NCI-H1048 (cell line): ENCODE measurements around the gene ITGA1.
"Not testable (repeated sequence)": the region's sequence is repeated elsewhere in the genome, so short reads cannot be mapped to it uniquely, and the experiment has no call there.

Experiments
- DNase-seq: peaks from one replicate; lab custom pipeline; 2025; lab: John Stamatoyannopoulos, UW

Gene ITGA1

DNA sequence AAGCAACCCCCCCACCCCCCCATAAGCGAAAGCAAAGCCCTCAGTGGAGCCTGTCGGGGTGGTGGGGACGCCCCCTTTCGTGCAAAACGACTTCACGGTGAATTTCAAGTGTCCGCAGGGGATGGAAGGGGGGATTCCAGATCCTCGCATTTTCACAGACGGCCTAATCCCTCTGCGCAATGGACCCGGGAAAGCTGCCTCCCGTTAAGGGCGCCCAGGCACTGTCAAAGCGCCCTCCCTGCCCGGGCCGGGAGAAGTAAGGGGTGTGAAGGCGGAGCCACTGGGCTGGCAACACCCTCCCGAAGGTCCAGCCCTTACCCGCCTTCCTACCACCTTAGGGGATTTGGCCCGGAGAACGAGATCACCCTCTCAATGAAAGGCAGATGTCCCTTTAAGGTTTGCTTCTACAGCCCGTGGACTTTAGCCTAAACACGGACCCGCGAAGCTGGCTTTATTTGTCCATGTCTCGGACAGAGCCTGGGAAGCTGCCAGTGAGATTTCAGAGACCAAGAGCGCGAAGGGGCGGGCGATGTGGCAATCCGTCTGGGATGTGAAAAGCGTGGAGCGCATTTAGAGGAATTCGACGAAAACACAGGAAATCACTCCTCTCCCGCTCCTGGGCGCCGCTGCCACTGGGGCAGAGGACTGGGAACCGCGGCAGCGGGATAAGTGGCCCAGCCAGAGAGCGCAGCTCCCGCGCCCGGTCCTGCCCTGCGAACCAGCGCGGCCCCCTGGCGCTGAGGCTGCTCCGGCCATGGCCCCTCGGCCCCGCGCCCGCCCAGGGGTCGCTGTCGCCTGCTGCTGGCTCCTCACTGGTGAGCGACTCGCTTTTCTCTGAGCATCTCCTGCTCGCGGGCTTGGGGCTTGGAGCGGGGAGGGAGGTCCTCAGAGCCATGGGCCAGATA, at the start of gene ITGA1, which contains the start of gene PELO:
ITGA1 (plus strand) TSS at position 317 of the 905 bp plus-strand sequence; CDS start at position 755, 438 bp downstream.
PELO (plus strand) TSS at position 317 of the 905 bp plus-strand sequence. CDS start 12,479 bp downstream, outside the sequence.
- peak; percentile 36 for DNase-seq

DNA sequence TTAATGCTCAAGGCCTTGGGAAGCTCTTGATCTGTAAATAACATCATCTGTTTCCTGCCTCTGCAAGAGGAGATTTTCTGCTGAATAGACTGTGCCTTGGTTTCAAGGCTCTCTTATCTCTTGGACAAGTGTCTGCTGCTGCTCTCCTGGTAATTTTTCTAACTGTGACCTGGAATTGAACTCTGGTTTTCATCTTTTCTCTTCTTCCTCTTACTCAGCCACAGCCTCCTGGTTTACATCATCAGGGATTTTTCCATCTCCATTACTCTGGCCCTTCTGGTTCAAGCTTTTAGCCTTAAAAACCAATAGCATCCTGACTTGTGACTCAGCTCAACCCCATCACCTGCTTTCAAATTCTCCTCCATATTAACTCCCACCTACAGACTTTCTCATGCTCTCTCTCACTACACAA, 49.6 kb upstream of the ITGA1 start:
- DNase-seq, result no peak

DNA sequence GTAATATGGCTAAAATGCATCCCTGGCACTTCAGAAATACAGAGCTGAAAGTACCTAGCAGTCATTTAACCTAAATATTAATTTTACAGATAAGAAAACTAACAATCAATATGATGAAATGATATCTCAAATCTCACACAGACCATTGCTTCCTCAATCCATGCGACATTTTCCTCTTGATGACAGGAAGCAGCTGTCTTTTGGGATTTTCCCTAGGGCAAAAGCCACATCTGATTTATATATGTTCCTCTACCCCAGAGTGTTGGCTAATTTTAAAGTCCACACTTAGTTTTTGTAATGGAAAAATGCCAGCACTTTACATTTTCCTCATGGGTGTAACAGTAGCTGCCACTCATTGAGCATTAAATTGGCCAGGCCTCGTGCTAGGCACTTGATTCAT, 47.7 kb upstream of the ITGA1 start:
- DNase-seq, result no peak

DNA sequence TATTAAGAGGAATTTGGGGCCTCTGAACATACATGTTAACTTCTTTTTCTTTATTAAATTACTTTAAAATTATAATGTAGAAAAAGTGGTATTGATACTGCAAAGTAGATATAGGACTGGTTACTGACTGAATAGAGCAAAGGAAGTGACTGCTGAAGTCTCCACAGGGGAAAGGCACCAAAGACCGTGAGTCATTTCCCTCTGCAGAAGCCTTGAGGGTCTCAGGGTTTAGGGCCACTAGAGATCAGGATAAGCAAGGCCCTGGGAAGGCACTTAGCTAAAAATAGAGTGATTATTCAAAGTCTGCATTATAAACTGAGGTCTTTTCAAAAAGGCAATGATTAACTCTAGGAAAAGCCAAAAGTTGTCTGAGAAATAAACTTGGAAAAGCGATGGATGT, 44.7 kb upstream of the ITGA1 start:
- DNase-seq, result no peak

DNA sequence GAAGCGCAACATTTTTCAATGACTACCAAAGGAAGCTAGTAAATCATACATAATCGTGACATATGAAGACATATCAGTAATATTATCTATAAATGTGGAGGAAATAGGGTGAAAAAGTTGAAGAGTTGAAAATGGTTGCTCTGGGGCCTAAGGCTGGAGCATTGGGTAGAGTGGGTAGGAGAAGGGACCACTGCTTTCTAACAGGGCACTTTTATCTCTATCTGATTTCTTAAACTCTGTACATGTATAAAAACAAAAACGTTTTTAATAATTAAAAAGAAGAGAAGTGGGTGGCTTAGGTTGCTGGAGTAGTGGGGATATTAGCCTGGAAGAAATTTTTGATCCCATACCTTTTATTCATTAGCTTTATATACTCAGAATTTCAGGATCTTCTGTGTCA, 44.2 kb upstream of the ITGA1 start:
- DNase-seq, result no peak

DNA sequence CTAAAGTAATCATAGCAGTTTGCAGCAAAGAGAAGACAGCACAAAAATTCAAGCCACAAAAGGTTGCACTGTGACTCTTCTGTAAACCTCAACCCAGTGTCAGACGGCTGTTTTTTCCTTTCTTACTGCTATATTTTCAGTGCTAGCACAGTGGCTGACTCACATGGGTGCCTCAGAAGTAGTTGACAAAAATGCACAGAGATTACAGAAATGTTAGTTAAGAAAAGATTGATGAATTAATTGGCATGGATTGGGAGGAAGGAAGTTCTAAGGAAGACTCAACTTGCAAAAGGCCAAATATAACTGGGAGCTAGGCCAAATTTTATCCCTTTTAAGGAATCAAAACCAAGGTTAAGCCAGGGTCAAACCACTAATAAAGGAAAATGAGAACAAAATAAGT, 43.7 kb upstream of the ITGA1 start:
- no peak for DNase-seq

DNA sequence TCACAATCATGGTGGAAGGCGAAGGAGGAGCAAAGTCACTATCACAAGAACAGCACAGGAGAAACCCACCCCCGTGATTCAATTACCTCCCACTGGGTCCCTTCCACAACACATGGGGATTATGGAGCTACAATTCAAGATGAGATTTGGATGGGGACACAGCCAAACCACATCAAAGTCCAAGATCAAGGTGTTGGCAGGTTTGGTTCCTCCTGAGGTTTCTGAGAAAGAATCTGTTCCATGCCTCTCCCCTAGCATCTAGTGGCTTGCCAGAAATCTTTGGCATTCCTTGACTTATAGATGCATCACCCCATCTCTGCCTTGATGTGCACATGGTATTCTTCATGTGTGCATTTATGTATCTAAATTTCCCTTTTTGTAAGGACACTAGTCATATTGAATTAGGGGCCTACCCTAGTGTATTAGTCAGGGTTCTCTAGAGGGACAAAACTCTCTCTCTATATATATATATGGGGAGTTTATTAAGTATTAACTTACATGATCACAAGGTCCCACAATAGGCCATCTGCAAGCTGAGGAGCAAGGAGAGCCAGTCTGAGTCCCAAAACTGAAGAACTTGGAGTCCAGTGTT, 42.8 kb upstream of the ITGA1 start:
- DNase-seq, result not testable (repeated sequence)

DNA sequence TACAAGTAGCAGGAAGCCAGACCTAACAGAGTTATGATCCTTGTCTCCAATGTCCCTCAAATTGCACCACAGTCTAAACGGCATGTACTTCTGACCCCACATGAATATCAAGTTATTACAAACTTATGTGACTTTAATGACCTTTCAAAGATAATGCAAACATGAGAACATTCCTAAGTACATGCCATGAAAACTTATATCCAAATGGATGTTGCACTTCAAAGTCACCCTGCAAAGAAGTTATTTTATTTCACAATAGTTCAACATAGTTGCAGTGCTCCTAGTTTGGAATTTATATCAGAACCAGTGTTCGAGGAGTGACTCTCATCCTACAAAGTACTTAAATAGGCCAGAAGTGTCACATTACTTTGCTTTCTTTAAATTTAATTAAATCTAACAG, 41.2 kb upstream of the ITGA1 start:
- no peak for DNase-seq

DNA sequence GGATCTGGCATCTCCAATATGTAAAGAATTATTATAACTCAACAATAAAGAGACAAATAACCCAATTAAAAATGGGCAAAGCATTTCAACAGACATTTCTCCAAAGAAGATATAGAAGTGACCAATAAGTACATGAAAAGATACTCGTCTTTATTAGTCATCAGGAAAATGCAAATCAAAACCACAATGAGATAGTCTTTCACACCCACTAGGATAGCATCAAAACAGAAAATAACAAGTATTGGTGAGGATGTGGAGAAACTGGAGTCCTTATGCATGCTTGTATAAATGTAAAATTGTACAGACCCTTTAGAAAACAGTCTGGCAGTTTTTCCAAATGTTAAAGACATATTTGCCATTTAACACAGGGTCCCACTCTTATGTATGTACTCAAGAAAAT, 39.1 kb upstream of the ITGA1 start:
- no peak for DNase-seq

DNA sequence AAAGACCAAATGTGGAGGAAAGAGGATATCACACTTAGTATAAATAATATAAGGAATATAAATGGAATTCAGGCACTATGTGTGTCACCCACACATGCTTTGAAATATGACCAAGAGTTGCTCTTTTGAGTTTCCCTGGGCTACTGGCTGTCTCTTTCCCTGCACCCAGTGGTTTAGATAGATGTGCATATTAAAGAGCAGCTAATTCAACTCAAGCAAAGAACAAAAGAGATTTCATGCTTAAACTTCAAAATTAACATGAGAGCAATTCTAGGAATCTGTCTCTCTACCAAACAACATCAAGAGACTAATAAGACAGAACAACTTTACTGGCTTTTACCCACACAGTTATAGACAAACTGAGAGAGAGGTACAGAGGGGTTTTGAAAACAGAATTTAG, 38.0 kb upstream of the ITGA1 start:
- DNase-seq, result no peak

DNA sequence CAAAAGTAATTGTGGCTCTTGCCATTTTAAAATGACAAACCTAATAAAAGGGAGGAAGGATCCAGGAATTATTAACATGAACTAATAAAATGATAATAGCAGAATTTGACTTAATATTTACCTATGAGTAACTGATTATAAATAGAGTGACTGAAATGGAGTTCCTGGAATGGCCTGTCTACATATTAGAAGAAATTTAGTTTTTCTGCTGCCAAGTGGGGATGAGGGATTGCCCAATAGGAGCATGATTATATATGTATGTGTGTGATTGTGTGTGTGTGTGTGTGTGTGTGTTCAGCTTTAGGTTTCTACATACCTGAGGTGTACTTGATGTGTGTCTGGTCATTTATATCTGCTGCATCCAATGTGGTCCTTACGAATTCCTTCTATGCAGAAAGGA, 36.6 kb upstream of the ITGA1 start:
- no peak for DNase-seq

DNA sequence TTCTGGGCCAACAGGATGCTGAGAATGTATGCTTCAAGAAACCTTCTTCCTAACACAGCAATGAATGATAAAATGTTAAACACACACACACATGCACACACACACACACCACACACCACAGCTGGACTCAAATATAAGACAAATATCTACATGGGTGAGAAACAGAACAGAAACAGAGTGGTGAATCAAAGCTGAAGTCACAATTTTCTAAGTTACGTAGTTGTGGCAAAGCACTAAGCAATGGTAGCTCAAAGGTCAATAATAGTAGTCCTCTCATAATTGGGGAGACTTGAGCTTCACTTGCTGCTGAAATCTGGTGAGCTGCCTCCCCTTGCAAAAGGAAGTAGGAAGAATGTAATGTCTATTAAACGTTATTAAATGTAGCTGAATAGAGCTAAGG, 33.7 kb upstream of the ITGA1 start:
- DNase-seq, result no peak

DNA sequence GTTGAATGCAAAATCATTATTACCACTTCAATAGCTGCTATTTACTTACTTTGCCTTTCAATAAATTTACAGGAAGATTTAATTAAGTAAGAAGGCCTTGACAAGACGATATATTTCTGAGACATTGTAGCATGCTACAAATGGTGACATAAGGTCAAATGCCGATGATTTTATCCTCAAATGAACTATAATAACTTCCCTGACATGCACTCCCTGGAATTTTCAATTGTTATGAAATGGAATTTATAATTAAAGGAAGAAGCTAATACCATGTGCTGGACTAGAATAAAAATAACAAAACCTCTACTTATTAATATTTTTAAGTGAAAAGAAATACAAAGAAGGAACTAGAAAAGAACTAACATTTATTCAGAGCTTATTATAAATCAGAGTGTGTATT, 30.2 kb upstream of the ITGA1 start:
- no peak for DNase-seq

DNA sequence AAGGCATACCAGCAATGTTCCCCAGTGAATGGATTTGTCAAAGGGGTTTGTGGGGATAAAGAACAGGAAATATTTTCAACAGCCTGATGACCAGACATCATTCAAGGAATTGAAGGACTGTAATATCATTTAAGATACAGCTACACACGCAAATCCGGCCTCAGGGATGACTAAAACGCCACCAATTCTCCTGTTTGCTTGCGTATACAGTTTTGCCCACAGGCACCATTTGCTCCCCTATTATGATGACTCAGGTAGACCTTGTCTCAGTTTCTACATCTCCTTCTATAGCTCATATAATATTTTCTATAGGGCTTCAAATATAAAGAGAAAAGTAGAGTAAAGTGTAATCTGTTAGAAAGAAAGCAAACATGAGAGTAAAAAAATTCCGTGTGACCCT, 29.7 kb upstream of the ITGA1 start:
- no peak for DNase-seq

DNA sequence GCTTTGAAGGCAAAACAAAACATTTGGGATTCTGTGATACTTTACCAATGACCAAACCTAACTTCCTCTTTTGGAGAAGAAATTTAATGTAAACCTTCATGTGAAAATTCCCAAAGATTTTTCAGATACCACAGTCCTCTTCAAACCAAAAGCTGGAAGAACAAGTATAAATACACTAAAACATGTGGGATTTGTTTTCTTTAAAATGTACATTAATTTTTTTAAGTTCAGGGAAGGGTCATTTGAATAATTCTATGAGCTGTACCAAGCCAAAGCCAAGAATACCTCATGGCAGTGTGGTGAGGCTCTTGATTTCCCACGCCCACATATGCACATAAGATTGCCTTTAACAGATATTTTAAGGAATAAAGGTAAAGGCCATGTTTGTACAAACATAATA, 28.4 kb upstream of the ITGA1 start:
- no peak for DNase-seq

DNA sequence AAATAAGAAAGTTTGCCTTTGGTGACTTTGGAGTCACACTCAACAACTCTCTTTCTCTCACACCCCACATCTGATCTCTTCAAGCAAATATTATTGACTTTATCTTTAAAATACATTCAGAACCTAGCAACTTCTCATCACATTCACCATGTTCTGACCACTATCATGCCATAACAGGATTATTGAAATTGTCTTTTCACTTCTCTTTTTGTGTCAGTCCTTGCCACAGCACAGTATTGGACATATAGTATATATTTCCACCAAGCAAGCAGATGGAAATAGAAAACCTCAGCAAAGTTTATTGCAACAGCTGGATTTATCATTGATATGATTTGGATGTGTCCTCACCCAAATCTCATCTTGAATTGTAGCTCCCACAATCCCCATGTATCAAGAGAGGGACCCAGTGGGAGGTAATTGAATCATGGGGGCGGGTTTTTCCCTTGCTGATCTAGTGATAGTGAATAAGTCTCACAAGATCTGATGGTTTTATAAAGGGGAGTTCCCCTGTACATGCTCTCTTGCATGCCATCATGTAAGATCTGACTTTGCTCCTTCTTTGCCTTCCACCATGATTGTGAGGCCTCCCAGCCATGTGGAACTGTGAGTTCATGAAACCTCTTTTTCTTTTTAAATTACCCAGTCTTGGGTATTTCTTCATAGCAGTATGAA, 26.9 kb upstream of the ITGA1 start:
- DNase-seq, result no peak

DNA sequence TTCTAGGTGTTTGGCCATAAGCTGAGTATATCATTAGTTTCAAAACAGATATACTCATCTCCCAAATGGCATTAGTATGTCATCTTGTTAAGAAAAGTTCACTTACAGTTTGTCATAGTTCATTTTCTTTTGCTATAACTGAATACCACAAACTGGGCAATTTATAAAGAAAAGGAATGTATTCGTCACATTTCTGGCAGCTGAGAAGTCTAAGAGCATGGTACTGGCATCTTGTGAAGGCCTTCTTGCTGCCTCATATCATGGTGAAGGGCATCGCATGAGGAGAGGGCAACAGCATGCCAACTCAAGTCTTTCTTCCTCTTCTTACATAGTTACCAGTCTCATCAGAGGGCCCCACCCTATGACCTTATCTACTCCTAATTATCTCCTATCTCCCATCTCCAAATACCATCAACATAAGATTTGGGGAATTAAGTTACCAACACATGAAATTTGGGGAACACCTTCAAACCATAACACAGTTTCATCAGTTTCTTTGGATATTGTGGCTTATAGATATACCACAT, 20.4 kb upstream of the ITGA1 start:
- no peak for DNase-seq

DNA sequence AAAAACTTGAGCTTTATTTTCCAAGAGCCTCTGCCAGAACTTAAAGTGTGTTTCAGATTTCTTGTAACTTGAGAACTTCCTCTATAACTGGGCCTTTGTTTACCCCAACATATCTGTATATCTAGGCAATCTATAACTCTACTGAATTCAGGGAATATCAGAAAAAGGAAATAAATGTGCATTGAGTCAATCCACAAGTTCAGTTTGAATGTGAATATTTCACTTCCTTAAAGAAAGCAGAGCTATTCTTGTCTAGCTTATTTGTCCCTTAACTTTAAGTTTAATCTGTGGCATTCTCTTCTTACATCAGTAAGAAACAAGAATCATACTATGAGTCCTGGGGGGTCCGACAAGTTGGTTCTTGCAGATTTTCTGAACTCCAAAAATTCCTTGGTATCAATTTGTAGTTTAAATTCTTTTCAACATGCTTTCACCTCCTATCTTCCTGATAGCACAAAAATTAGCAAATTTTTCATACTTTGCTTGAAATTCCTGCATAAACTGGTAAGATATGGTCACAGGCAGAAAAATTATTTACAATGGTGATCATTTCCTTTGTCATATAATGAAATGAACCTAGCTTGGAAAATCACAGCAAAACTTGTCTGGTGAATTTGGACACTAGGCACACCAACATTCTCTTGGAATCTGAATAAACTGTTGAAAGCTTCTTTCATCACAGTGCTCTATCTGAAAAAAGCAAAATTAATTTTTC, 19.8 kb upstream of the ITGA1 start:
- no peak for DNase-seq

DNA sequence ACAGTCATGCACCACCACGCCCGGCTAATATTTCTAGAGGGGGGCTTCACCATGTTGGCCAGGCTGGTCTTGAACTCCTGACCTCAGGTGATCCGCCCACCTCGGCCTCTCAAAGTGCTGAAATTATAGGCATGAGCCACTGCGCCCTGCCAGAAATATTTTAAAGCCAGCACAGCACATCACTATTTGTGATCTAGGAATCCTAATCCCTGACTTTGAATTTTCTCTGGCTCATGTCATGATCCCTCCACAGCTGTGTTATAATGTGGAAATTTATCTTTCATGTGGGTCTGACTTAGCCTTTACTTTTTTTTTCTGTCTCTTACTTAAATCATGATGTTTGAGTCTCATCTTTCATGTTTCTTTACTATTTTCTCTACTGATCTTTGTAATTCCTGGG, 18.7 kb upstream of the ITGA1 start:
- DNase-seq, result no peak

DNA sequence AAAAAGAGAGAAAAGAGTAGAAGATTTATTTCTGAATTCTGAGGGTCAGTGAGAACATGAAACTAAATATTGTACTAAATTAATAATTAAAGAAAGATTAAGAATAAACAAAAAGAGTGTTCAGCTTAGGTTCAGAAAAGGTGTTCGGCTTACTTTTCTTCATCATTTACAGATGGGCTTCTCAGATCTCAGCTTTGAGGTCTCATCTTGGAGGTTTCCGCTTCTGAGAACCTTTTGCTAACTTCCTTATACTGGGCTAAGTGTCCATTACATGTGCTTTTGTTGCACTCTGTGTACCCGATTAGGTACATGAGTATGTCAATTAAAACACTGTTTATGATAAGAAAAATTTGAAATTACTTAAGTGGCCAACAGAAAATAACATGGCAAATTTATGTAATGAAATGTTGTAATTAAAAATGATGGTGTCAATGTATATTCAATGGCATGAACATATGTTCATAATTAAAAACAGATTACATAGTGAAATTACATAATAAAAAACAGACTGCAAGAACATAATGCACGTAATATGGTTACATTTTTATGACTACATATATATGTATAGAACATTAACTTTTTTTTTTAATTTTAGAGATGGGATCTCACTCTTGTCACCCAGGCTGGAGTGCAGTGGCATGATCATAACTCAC, 17.3 kb upstream of the ITGA1 start:
- DNase-seq, result no peak

DNA sequence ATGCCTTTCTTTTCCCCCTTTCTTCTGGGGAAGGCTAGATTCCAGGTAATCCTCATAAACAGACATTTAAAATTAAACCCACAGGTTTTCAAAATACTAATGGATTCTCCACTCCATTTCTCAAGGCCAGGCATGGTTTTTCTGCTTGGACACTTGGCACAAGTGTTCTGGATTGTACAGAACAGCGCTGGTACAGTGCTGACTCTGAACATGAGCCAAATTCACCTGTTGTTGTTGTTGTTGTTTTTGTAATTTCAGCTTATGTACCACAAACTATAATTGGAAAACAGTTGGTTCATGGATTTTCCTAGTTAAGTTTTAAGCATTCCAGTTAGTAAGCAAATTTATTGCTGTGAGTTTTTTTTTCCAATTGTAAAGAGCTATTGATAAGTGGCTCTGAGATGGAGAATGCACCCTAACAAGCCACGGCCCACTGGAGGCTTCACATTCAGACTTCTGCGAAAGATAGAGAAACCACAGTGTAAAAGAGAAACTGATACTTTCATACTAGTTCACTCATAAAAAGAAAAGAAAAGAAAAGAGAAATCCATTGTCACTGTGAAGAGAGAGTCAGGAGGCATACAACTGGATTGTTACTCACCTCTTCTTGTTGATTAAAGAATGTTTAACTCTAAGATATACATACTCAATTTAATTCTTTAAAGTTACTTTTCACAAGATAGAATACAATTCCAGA, 16.2 kb upstream of the ITGA1 start:
- DNase-seq, result no peak
